ENCODE measurements around the gene SLC17A5. TPM values are rescaled to one million over a fixed set of nuclear protein-coding genes. Genes with fewer than 3 reads are reported as not detected.
A peak's percentile ranks its signal among the peaks of the same experiment; 100 is the strongest.

SLC17A5 gene
- total RNA-seq, 1 experiment from 2014 or later, result 30.3 TPM

DNA sequence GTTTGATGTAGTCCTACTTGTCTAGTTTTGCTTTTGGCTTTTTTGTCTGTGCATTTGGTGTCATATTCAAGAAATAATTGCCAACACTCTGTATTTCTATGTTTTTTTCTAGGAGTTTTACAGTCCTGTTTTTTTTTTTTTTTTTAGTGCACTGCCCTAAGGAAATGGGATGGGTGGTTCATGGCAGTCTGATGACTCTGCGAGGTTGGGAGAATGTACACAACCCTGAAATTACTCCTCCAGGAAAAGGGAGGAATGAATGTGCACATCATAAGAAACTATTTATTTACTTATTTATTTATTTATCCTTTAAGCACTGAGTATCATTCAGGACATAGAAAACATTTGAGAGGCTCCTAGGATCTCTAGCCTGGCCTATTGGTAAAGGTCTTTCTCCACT lies 15.2 kb upstream of the SLC17A5 start:
- no peak for DNase-seq (ENCODE audit: low read depth)
- in situ Hi-C loops (cut with HindIII; ENCODE audit: low pct_unique_long_range_greater_than_20kb, low sequenced_read_pairs), result no loop called here

GRCh38 chr6:73667798-73668197 lies 14.0 kb upstream of the SLC17A5 start:
- in situ Hi-C loops (cut with HindIII; ENCODE audit: low pct_unique_long_range_greater_than_20kb, low sequenced_read_pairs), result no loop called here
- DNase-seq (ENCODE audit: low read depth), result no peak

GRCh38 chr6:73666393-73666792 lies 12.6 kb upstream of the SLC17A5 start:
- in situ Hi-C loops (cut with HindIII; ENCODE audit: low pct_unique_long_range_greater_than_20kb, low sequenced_read_pairs), result no loop called here
- DNase-seq (ENCODE audit: low read depth), result no peak

GRCh38 chr6:73665686-73666319 lies 12.0 kb upstream of the SLC17A5 start:
- peak; percentile 30 for DNase-seq (ENCODE audit: low read depth)

DNA sequence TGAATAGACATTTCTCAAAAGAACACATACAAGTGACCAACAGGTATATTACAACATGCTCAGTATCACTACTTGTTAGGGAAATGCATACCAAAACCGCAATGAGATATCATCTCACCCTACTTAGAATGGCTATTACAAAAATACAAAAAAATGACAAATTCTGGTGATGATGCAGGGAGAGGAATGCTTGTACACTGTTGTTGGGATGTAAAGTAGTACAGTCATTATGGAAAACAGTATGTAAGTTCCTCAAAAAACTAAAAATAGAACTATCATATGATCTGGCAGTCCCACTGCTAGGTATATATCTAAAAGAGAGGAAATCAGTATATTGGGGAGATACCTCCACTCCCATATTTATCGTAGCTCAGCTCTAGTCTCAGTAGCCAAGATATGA lies 10.9 kb upstream of the SLC17A5 start:
- in situ Hi-C loops (cut with HindIII; ENCODE audit: low pct_unique_long_range_greater_than_20kb, low sequenced_read_pairs), result no loop called here
- no peak for DNase-seq (ENCODE audit: low read depth)

More at GRCh38 chr6:73665686-73666319, 12.0 kb upstream of the SLC17A5 start:
- in situ Hi-C loops (cut with HindIII; ENCODE audit: low pct_unique_long_range_greater_than_20kb, low sequenced_read_pairs), result no loop called here

DNA sequence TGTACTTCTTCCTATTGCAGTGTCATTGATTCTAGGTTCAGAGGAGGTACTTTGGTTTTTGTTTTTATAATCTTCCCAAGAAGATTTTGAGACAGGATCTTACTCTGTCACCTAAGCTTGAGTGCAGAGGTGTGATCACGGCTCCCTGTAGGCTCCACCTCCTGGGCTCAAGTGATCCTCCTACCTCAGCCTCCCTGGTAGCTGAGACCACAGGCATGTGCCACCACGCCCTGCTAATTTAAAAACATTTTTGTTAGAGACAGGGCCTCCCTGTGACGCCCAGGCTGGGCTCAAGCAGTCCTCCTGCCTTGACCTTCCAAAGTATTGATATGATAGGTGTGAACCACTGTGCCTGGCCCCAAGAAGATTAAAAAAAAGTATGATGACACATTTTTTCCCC lies 3.4 kb upstream of the SLC17A5 start:
- in situ Hi-C loops (cut with HindIII; ENCODE audit: low pct_unique_long_range_greater_than_20kb, low sequenced_read_pairs), result no loop called here
- no peak for DNase-seq (ENCODE audit: low read depth)

DNA sequence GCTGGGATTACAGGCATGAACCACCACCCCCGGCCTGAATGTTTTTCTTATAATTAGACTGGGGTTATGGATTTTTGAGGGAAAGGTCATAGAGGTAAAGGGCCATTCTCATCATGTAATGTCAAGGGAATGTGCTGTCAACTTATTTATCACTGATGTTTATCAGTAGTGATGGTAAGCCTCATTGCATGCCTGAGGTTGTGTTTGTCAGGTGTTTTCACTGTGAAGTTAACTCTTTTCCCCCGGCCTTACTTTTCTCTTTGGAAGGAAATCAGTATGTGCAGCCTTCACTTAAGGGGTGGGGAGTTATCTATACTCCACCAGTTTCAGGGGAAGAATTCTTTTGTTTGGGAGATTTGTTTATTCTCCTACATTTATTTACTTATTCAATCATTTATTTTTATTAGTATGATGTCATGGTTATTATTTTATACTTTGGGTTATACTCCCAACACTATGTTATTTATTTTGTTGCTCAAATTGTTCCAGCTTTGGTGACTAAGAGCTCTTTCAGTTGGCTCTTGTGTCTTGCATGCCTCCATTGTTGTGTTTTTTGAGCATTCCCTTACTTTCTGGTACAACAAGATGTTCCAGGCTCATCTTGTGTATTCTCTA lies 2.8 kb upstream of the SLC17A5 start:
- no peak for DNase-seq (ENCODE audit: low read depth)
- in situ Hi-C loops (cut with HindIII; ENCODE audit: low pct_unique_long_range_greater_than_20kb, low sequenced_read_pairs), result no loop called here

DNA sequence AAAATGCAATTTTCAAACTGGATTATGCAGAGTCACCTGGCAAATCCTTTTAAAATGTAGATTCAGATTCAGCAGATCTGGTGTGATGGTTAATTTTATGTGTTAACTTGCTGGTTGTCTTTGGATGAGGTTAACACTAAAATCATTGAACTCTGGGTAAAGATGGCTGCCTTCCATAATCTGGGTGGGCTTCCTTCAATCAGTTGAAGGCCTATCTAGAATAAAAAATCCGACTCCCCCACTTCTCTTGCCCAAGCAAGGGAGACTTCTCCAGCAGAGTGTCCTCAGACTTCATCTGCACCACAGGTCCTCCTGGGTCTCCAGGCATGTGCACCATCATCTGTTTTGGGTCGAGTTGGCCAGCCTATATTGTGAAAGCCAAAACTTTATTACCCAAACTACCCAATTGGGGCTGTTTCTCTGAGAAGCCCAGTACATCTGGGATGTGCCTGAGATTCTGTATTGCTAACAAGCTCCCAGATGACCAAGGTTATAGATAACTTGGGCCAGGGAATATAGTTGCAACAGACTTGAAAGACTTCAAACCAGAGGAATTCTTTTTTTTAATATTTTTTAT lies 1.6 kb upstream of the SLC17A5 start:
- in situ Hi-C loops (cut with HindIII; ENCODE audit: low pct_unique_long_range_greater_than_20kb, low sequenced_read_pairs), result no loop called here
- DNase-seq (ENCODE audit: low read depth), result no peak

DNA sequence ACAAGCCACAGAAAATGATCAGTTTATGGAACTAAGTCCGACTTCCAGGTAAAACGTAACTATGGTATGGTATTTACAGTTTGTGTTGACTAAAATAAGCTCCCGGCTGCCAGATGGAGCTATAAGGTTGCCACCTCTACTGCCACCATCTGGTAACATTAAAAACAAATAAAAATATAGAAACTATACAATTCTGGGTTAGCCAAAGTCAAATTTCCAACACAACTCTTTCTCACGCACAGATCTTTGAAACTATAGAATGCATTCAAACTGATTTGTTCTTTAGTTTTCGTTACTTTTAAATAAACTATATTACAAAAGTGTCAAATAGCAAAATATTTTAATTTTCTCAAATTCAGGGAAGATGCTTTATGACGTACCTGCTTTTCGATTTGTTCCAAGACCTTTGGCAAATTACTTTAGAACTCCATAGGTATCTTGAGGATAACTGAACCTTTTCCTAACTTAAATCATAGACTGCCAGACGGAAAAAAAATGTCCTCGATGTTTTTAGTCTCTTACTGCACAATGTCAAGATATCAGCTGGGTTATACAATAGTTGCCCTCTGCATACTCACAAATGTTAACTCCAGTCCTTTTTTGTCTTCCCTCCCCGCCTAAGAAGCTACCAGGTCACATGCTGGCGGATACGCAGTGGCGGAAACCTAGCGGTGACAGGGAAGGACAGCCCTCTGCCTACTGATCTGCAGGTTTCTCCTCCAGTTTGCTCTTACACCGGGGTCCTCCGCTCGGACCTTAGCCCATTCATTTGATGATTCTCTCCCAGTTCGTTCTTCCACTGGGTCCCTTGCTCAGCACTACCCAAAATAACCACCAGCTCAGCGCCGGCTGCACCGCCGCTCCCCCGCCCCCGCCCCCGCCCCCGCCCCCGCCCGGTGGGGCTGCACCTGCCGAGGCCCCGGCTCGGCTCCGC lies 888 bp downstream of the SLC17A5 start:
- in situ Hi-C loops (cut with HindIII; ENCODE audit: low pct_unique_long_range_greater_than_20kb, low sequenced_read_pairs), result no loop called here
- DNase-seq (ENCODE audit: low read depth), result peak; percentile 74

DNA sequence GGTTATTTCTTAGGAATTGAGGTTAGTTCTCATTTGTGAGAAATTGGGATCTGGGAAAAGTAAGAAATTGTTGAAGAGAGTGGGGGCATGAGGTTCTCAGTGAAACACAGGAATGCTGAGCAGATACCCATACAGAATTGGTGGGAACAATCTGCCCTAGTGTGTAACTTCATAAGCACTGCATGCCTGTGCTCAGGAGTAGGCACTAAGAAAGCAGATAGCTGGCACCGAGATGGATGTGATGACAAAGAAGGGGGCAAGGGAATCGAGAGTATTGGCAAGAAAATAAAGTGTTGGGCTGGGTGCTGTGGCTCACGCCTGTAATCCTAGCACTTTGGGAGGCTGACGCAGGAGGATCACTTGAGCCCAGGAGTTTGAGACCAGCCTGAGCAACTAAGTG lies 4.0 kb downstream of the SLC17A5 start:
- in situ Hi-C loops (cut with HindIII; ENCODE audit: low pct_unique_long_range_greater_than_20kb, low sequenced_read_pairs), result no loop called here
- DNase-seq (ENCODE audit: low read depth), result no peak

DNA sequence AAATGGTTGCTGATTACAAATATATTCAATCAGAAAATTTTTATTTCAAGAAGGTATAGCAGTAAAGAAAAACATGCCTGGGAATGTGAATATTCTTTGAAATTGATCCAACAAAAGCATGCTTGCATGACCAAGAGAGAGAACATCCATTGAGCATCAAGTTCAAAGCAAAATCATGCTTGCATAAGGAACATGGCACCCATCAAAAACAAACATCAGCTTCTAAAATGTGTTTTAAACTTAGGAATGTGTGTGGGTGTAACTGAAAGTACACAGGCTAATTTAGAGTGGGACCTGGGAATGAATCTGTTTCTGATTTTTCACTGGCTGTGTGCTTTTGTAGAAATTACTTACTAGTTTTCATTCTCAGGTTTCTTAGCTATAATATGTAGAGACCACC lies 5.6 kb downstream of the SLC17A5 start:
- DNase-seq (ENCODE audit: low read depth), result no peak
- in situ Hi-C loops (cut with HindIII; ENCODE audit: low pct_unique_long_range_greater_than_20kb, low sequenced_read_pairs), result no loop called here

GRCh38 chr6:73644941-73645591 lies 8.7 kb downstream of the SLC17A5 start:
- no peak for DNase-seq (ENCODE audit: low read depth)
- in situ Hi-C loops (cut with HindIII; ENCODE audit: low pct_unique_long_range_greater_than_20kb, low sequenced_read_pairs), result no loop called here

DNA sequence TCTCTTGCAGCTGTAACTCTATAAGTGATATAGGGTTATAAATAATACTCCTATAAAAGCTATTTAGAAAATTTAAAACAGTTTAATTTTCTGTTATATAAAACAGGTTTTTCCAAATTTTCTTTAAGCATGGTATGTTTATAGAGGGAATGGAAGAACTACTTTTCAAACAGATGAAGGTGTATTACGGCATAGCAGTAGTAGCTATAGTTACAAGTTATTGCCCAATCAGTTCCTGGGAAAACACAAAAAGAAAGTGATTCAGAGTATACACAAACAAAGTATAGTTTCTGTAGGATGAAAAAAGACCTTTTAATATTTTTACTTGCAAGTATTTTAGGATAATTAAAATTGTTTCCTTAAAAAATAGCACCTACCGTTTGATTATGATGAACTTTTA lies 9.8 kb downstream of the SLC17A5 start:
- no peak for DNase-seq (ENCODE audit: low read depth)
- in situ Hi-C loops (cut with HindIII; ENCODE audit: low pct_unique_long_range_greater_than_20kb, low sequenced_read_pairs), result no loop called here

DNA sequence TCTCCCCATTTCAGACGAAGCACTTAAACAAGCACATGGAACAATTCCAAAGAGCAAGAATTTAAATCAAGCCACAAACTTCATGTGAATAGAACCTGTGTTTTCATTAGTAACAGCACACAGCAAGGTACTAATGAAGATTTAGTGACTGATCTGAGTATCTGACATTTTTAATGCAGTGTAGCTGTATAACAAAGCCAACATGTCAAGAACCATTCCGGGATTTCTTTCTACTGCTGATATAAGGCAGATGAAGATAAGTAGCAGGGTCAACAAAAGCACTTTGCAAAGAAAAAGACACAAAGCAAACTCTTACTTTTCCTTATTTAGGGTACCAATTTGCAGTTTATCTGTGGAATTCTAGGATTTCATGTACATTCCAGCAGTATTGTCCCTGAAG lies 11.3 kb downstream of the SLC17A5 start:
- no peak for DNase-seq (ENCODE audit: low read depth)
- in situ Hi-C loops (cut with HindIII; ENCODE audit: low pct_unique_long_range_greater_than_20kb, low sequenced_read_pairs), result no loop called here

DNA sequence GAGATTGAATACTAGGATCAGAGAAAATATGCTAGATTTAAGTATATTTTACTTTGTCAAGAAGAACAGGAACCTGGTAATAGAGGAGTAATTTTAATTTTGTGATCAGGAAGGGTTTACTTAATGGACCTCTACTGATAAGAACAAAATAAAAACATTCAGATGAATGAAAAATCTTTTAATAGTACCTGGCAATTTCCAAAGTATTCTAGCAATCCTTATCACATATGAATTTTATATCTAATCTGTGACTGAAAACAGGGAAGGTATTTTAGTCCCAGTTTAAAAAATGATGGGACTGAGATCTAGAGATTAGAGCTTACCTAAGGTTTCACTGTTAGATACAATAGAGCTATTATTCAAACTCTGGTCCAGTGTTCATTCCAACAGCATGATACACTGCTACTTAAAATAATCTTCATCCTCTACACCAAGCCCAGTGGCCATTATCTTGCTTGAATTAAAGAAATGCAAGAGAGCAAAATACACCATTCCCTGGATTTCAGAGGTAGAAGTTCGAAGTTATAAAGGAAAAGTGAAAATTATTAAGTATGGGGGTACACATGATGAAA lies 13.5 kb downstream of the SLC17A5 start:
- in situ Hi-C loops (cut with HindIII; ENCODE audit: low pct_unique_long_range_greater_than_20kb, low sequenced_read_pairs), result no loop called here
- DNase-seq (ENCODE audit: low read depth), result no peak

DNA sequence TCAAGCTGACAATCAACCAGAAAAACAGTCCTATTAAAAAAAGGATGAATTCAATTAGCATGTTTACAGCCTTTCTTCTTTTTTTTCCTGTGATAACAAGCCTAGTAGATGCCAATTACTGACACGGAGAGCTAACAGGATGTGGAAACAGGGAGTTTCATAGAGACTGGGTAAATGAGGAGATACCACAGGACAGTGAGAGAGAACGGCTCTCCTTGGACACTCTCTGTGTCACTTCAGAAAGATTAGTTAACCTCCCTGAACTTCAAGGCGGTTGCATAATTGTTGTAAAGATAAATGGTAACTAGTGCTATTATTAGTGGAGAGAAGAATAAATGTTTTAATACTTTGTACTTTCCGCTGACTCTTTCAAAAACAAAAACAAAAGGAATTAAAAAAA lies 14.8 kb downstream of the SLC17A5 start:
- DNase-seq (ENCODE audit: low read depth), result no peak
- in situ Hi-C loops (cut with HindIII; ENCODE audit: low pct_unique_long_range_greater_than_20kb, low sequenced_read_pairs), result no loop called here

DNA sequence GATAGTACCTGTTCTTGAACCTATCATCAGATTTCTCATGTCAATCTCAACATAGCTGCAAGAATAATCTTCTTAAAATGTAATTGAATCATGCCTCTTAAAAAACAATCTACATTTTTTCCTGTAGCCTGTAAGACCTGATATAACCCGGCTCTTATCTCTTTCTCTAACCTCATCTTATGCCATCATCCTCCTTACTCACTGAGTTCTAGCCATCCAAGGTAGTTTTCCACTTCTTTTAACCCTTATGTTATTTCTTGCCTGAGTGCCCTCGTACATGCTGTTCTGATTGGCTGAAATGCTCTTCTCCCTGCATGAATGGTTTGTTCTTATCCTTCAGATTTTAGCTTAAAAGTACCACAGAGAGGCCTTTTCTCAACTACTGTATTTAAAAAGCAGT lies 16.4 kb downstream of the SLC17A5 start:
- in situ Hi-C loops (cut with HindIII; ENCODE audit: low pct_unique_long_range_greater_than_20kb, low sequenced_read_pairs), result no loop called here
- no peak for DNase-seq (ENCODE audit: low read depth)

DNA sequence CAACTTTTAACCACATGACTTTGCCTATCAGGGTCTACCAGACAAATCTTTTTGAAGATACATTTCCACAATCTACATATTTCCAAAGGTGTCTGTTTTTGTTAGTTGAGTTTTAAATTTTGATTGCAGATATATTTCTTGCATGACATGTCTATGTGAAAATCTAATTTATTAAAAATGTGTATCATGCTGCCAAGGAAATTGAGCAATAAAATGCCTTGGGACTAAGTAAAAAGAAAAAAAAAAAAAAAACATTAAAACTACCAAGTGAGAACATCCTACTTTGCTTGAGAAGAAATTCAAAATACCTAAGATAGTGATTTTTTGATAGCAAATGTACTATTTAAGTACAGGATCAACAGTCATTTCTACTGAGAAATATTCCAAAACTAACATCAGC lies 17.7 kb downstream of the SLC17A5 start:
- no peak for DNase-seq (ENCODE audit: low read depth)
- in situ Hi-C loops (cut with HindIII; ENCODE audit: low pct_unique_long_range_greater_than_20kb, low sequenced_read_pairs), result no loop called here
